ENCODE measurements around the gene PHLDA1. TPM values are rescaled to one million over a fixed set of nuclear protein-coding genes. Genes with fewer than 3 reads are reported as not detected.

Gene PHLDA1
- total and polyA plus RNA-seq, 2 of the 13 experiments (the other 11 are each of a cell fraction or from before 2014, with no cell fraction given) = 33.8 to 41.0 TPM

DNA sequence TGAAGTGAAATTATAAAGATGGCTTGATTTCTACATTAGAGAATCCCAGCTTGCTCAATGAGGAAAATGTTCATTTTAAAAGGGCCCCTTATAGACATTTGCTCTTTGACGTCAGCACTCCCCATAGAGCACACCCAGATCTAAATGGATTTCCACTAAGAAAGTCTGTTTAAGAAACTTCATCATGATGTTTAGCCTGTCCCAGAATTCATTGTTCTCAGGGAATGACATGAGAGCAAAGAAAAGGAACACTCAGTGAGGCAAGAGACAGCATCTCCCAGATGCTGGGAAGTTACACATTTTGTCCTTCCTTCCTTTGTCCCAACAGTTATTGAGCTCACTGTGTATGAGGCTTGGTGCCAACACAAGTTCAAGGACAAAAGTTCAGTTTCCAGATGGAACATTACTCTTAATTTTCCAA lies 4.9 kb downstream of the PHLDA1 start (continued):
- no peak for TF ChIP-seq TGIF2 (CRISPR knock-in tag; IDR thresholded peaks at IDR 0.05)
- TF ChIP-seq ZNF24 (IDR thresholded peaks at IDR 0.05) = no peak
- no peak for TF ChIP-seq ZNF564 (CRISPR knock-in tag; IDR thresholded peaks at IDR 0.05)
- TF ChIP-seq GFI1 (CRISPR knock-in tag; IDR thresholded peaks at IDR 0.05; ENCODE audit: borderline replicate concordance) = 0 out of 2 replicates have a peak, but pooled peaks have one; percentile 28
- TF ChIP-seq ZNF431 (CRISPR knock-in tag; IDR thresholded peaks at IDR 0.05; ENCODE audit: borderline replicate concordance, low read depth) = no peak
- TF ChIP-seq RFX5 (IDR thresholded peaks at IDR 0.05; ENCODE audit: low read depth, low read length) = no peak
- TF ChIP-seq ZNF737 (CRISPR knock-in tag; IDR thresholded peaks at IDR 0.05; ENCODE audit: borderline replicate concordance) = no peak
- TF ChIP-seq HMGXB3 (CRISPR knock-in tag; IDR thresholded peaks at IDR 0.05; ENCODE audit: borderline replicate concordance) = no peak
- no peak; the same call in 1 of the 2 replicates for TF ChIP-seq NR2F6 (IDR thresholded peaks at IDR 0.05)
- TF ChIP-seq NR2F6 (CRISPR knock-in tag; IDR thresholded peaks at IDR 0.05) = peak; percentile 76
- TF ChIP-seq KMT2B (CRISPR knock-in tag; IDR thresholded peaks at IDR 0.05) = no peak
- TF ChIP-seq FOSL2 (CRISPR knock-in tag; IDR thresholded peaks at IDR 0.05) = 0 out of 2 replicates have a peak, but pooled peaks have one; percentile 27
- peak; percentile 99 for TF ChIP-seq ZC3H13 (CRISPR knock-in tag; IDR thresholded peaks at IDR 0.05)
- 0 out of 2 replicates have a peak, but pooled peaks have one; percentile 20 for TF ChIP-seq GATAD2A (CRISPR knock-in tag; IDR thresholded peaks at IDR 0.05)
- TF ChIP-seq AGO2 (optimal IDR thresholded peaks at IDR 0.05; ENCODE audit: low read depth, low read length) = peak; percentile 75
- TF ChIP-seq SSRP1 (CRISPR knock-in tag; IDR thresholded peaks at IDR 0.05) = 0 out of 2 replicates have a peak, but pooled peaks have one; percentile 86
- TF ChIP-seq HMG20A (CRISPR knock-in tag; IDR thresholded peaks at IDR 0.05; ENCODE audit: borderline replicate concordance) = peak; percentile 24; the same call in 1 of the 2 replicates
- peak; percentile 97 for TF ChIP-seq PAF1 (CRISPR knock-in tag; IDR thresholded peaks at IDR 0.05)
- peak; percentile 54; the same call in 1 of the 2 replicates for TF ChIP-seq ETV5 (CRISPR knock-in tag; IDR thresholded peaks at IDR 0.05; ENCODE audit: borderline replicate concordance)
- no peak for TF ChIP-seq ZNF879 (CRISPR knock-in tag; IDR thresholded peaks at IDR 0.05)
- TF ChIP-seq LCORL (IDR thresholded peaks at IDR 0.05) = no peak
- 0 out of 2 replicates have a peak, but pooled peaks have one; percentile 37 for TF ChIP-seq LCORL (CRISPR knock-in tag; IDR thresholded peaks at IDR 0.05)
- peak; percentile 4; the same call in 1 of the 2 replicates for TF ChIP-seq KAT8 (CRISPR knock-in tag; IDR thresholded peaks at IDR 0.05)
- peak; percentile 68 to 76 for TF ChIP-seq POLR2A (IDR thresholded peaks at IDR 0.05; ENCODE audit: insufficient read depth in 1 of 2, low read depth in 2 of 2, low read length in 2 of 2)
- TF ChIP-seq ZBTB44 (CRISPR knock-in tag; IDR thresholded peaks at IDR 0.05) = 0 out of 2 replicates have a peak, but pooled peaks have one; percentile 24
- TF ChIP-seq TEAD3 (CRISPR knock-in tag; optimal IDR thresholded peaks at IDR 0.05; ENCODE audit: borderline replicate concordance) = peak; percentile 56
- TF ChIP-seq ZNF780A (CRISPR knock-in tag; IDR thresholded peaks at IDR 0.05) = no peak
- no peak for TF ChIP-seq ZNF354B (CRISPR knock-in tag; IDR thresholded peaks at IDR 0.05)
- peak; percentile 59; the same call in 1 of the 2 replicates for TF ChIP-seq CCDC6 (CRISPR knock-in tag; IDR thresholded peaks at IDR 0.05)
